Measurements from ENCODE around the gene OR9A4. TPM values are rescaled to one million over a fixed set of nuclear protein-coding genes. Genes with fewer than 3 reads are reported as not detected.

Gene OR9A4, protein sequence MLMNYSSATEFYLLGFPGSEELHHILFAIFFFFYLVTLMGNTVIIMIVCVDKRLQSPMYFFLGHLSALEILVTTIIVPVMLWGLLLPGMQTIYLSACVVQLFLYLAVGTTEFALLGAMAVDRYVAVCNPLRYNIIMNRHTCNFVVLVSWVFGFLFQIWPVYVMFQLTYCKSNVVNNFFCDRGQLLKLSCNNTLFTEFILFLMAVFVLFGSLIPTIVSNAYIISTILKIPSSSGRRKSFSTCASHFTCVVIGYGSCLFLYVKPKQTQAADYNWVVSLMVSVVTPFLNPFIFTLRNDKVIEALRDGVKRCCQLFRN
- total RNA-seq: not detected in 2 replicates

GRCh38 chr7:141916099-141916498, at the start of gene OR9A4:
OR9A4 (plus strand) TSS chr7:141916399; CDS start chr7:141918876, 2,477 bp downstream.

DNA sequence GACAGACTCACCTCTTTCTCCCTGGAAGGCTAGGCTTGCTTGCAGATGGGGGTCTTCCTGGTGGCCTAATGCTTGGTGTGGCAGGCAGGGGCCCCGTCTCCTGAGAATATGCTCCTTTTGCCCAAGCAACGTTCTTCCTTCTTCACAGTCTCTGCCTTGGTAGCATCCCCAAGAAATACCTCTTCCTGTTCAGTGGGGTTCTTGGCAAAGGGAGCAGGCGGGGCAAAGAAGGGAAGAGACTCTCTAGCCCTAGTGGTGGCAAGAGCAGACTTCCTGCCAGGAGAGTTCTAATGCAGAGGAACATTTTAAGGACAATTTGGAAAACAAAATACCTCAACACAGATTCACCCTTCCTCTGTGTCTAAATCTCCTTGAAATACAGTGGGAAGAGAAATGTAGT, 30.6 kb downstream of the OR9A4 start, which contains the start of gene CLEC5A:
TSS of gene CLEC5A (minus strand) at position 179 of the 400 bp plus-strand sequence. CDS start 682 bp downstream, outside the sequence.

Other genes with a start within 250 kb of the OR9A4 start
- gene DENND11, start 214.2 kb upstream of the OR9A4 start, total RNA-seq: 45.7 and 50.8 TPM in 2 replicates
- gene WEE2, start 208.0 kb upstream of the OR9A4 start, total RNA-seq: not detected in 2 replicates
- gene SSBP1, start 178.0 kb upstream of the OR9A4 start, total RNA-seq: 192 and 202 TPM in 2 replicates
- gene TAS2R3, start 152.3 kb upstream of the OR9A4 start, total RNA-seq: 1.4 and 1.7 TPM in 2 replicates
- 1.1 and 1.7 TPM in 2 replicates for gene TAS2R4, start 139.7 kb upstream of the OR9A4 start, total RNA-seq
- gene TAS2R5, start 126.2 kb upstream of the OR9A4 start, total RNA-seq: 0.66 and 1.7 TPM in 2 replicates
- gene PRSS37, start 74.9 kb upstream of the OR9A4 start, total RNA-seq: not detected in 2 replicates
- not detected in 2 replicates for gene CLEC5A, start 30.6 kb downstream of the OR9A4 start, total RNA-seq
- gene TAS2R38, start 57.4 kb downstream of the OR9A4 start, total RNA-seq: not detected in 2 replicates
- gene MGAM, start 79.5 kb downstream of the OR9A4 start, total RNA-seq: not detected in 2 replicates
- not detected in 2 replicates for gene MGAM2, start 195.3 kb downstream of the OR9A4 start, total RNA-seq